ENCODE measurements around the gene FYN.

Gene FYN

DNA sequence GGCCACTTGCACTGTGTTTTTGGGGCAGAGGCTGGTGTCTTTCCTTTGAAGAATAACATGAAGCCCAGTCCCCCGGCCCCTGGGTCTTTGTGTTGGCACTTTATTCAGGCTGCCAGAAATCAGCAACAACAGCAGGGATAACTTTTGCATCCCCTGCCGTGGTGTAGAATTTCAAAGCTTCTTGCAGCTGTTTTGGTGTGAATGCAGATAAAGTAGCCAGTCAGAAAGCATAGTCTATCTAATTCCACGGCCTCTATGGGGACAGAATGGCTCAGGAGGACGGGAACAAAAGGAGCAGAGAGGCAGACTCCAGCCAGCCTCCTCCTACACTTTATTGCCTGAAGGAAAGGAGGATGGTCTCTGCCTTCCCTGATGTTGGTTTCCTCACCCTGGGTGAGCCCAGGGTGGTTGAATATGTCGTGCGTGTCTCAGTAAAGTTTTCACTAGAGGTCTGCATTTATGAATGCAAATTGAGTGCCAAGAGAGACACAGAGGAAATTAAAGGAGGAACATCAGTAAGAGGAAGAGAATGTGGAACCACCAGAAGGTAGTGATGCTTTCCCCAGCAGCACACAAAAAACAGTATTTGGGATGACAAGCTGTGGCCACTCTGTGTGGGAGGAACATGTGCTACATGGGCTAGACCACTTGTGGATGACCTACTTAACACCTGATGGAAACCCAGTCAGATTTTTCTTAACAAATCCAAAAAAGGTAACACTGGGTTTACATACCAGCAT lies 141.6 kb downstream of the FYN start:
- DNase-seq (ENCODE audit: low spot score): no peak

DNA sequence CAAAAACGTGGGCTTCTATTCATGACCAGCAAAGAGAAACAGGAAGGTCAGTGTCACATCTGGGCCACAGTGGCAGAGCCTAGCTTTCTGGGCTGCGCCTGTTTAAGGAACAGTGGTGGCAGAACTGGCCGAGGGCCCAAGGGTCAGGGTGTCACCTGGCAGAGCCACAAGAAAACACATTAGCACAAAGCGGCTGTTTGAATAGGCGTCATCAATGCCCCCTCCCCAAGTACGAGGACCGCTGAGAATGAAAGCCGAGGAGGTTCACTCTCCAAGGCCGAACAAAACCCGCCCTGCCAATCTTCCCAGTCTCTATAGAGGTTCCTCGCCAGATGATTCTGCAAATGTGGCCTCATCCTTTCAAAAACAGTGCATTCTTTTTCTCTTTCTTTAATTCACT lies 142.4 kb downstream of the FYN start:
- no peak for DNase-seq (ENCODE audit: low spot score)

DNA sequence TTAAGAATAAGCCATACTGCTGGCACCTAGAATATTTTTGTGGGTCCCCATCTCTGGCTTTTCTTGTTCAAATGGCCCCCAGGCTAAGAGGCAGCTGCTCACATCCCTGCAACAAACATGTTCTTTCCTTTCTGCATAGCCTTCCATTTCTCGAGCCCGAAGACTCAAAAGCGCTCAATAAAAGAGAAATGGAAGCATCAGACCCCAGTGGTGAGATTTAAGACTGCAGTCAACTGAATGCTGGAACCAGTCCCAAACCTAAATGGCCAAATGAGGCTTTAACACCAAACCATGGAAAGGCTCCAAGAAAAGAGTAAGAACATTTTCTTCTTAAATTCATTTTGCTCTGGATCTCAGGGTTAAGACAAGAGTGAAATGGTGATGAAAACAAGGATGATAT lies 145.4 kb downstream of the FYN start:
- no peak for DNase-seq (ENCODE audit: low spot score)

DNA sequence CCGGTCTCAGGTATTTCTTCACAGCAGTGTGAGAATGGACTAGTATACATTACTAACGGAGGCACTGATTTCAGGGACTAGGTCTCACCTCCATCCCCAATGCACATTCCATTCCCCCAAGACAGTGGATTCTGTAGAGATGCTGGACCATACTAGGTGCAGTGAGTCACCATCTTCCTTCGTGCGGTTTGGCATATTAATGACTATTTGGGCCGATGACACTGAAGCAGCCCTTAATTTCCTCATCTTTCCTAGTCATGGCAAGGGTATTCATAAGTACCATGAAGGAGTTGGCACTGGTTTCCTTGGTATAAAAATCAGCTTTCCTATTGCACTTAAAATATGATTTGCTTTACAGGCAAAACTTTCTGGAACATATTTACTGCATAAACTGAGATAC lies 146.2 kb downstream of the FYN start:
- DNase-seq (ENCODE audit: low spot score): no peak

DNA sequence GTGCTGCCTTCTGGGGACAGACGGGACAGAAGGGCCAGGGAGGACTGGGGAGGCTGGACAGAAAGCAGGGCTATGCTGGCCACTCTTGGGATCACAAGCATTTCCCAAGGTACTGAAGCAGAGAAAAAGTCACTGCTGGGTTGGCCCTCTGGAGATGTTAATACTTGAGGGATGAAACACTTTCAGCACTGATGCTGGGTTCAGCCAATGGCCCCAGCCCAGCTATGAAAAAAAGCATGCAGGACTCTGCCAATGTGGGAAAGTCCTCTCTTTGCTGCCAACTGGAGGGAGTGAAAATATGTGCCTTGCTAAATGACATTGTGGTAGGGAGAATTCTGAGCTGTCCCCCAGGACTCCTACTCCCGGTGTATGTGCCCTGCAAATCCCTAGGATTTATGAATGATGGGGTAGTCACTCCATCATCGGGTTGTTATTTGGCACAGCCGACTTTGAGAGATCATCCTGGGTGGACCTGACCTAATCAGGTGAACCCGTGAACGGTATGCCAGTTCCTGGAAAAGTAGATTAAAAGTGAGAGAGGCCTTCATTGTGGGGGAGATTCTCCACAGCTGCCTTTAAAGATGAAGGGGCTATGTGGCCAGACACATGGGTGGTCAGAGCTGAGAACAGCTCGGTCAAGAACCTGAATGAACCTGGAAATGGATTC lies 147.7 kb downstream of the FYN start:
- DNase-seq (ENCODE audit: low spot score): no peak

DNA sequence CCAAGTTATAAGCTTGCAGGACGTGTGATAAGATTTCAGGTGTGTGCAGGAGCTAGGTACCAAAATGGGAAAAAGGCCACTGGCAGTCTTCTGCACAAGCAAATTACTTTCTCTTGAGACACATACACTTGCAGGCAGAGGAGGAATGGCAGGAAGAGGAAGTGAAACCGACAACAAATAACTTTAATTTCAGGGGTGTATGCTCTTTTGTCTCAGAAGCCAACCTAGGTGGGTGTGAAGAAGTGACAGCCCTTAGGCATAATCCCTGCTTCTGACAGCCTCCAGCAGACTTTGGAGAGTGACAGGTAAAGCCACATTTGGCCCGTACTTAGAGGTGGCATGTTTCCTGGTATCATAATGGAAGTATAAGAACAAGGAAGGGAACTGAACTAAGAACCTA lies 148.7 kb downstream of the FYN start:
- DNase-seq (ENCODE audit: low spot score): no peak

DNA sequence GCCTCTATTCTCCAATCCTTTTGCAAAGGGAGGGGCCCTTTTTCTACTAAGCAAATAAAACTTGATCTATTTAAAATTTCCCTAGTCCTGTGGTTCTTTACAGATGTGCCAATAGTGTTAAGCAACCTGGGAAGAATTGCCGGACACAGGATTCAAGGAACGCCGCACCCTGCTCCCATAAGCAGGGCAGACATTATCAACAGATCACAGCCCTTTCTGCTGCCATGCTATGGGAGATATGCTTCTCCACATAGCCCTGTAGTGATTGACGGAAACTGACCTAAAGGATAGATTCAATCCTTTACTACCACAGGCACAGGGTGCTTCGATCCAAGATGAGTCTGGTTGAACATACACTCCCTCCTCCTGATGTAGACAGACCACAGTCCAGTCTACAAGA lies 149.2 kb downstream of the FYN start:
- no peak for DNase-seq (ENCODE audit: low spot score)

DNA sequence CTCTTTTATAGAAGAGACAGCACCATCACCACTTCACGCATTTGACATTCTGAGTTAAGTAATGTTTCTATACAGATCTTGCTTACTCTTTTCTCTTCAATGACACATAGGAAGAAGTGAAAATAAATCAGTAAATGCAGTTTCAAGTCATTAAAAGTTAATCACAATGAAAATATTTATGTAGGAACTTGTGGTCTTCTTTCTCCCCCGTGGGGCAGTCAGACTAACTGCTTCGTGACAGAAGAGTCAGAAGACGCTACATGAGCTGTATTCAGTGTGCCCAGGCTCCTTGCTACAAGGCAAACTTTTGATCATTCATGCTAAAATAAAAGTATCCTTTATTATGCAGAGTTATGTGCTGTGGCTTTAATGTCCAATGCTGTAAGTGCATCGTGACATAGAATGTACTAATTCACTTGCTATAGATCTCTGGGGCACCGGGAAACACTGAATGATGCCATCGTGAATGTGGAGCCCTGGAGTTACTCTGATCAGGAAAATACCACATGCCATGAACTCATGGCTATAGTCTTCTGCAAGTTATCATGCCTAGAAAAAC lies 149.8 kb downstream of the FYN start:
- no peak for DNase-seq (ENCODE audit: low spot score)

DNA sequence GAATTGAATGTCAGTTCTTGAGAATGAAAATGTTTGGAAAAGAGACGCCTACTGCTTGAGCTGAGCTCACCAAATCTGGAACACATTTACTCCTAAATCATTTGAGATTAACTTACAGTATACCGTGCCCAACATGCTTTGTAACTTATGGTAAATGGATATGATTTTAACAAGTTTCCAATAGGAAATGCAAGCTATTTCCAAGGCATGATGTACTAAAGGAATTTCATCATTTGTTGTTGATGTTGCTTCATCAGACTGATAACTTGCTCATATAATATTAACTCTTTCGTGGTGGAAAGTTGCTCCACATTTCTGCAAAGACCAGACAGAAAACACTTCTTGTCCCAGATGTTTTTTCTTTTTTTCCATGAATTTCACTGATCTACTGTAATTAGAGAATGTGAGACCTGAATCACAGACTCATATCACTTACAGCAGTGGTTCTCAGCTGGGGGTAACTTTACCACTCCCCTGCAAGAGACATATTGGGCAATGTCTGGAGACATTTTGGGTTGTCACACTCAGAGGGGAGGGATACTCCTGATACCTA lies 151.0 kb downstream of the FYN start:
- DNase-seq (ENCODE audit: low spot score): no peak

DNA sequence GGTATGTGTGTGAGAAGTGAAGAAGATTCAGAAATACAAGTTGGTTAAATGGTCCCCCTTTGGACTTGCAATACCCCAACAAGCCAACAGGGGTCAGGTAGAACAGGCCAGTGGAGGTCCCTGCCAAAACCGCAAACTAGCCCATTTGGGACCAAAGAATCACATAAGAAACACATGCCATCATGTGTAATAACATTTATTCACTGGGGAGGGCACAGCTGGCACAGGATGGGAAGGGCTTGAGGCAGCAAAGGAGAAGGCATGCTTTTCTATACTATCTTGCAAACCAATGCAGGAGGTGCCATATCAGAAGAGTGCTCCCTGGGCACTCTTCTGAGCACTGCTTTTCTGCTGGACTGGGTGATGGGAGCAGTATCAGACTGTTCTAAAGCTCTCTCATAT lies 151.5 kb downstream of the FYN start:
- no peak for DNase-seq (ENCODE audit: low spot score)

DNA sequence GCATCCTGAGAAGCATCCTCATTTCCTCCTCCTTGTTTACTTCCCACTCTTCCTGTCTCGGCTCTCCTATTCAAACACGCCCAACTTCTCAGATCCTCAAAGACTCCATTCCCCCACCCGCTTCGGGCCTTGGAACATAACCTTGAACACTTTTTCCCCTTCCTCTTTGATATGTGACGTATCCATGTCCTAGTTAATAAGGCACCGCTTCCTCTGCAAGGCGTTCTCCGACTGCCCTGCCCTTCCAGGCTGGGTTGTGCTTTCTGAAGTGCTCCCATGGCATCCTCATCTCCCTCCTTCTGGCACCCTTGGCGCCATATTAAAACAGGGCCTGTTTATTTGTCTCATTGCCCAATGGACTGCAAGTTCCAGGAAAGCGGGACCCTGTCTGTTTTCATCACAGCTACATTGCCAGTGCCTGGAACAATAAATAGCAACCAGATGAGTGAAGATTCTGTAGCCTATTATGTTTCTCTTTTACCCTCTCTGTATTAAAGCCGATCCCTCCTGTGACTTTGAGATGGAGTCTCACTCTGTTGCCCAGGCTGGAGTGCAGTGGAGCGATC lies 152.2 kb downstream of the FYN start:
- no peak for DNase-seq (ENCODE audit: low spot score)

DNA sequence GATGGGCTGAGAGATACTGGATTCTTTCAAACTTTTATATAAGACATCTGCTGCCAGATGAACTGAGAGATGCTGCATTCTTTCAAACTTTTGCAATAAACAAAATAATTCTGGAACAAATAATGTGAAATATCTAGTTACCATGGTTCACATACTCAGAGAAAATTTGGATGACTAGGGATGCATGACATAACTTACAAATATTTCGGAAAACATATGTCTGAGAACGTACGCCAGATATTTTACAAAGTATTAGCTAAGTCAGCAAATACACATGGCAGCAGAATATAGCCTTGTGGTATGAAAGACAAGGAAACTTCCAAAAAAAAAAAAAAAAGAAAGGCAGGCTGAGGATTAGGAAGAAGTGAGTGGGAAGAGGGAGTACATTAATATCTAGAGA lies 154.3 kb downstream of the FYN start:
- no peak for DNase-seq (ENCODE audit: low spot score)

DNA sequence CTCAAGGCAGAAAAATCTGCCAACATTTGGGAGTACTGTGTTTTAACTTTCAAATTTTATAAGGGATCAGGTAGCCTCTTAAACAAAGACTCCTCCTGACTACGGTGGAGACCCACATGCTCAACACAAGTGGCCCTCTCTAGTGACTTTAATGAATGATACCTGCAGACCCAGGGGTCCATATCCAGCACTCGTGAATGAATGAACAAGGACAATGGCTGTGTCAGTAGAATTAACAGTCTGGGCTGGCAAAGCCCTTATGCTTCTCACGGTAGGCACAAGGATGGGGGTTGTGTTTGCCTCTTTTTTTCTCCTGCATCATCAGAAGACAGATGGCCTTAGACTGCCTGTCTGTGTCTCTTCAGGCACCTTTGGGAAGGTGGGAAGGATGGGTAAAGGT lies 154.9 kb downstream of the FYN start:
- DNase-seq (ENCODE audit: low spot score): no peak

DNA sequence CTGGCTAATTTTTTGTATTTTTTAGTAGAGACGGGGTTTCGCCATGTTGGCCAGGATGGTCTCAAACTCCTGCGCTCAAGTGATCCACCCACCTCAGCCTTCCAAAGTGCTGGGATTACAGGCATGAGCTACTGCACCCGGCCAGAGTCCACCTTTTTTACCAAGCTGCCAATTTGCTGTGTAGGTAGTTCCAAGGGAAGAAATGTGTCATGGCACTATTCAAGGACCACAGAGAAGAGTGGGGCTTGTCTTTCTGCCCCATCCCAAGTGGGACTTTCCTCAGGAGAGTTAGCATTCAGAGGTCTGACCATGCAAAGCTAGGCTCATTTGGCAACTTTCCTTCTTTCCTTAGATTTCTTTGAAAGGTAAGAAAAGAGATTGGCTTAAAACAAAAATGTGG lies 155.6 kb downstream of the FYN start:
- DNase-seq (ENCODE audit: low spot score): no peak

DNA sequence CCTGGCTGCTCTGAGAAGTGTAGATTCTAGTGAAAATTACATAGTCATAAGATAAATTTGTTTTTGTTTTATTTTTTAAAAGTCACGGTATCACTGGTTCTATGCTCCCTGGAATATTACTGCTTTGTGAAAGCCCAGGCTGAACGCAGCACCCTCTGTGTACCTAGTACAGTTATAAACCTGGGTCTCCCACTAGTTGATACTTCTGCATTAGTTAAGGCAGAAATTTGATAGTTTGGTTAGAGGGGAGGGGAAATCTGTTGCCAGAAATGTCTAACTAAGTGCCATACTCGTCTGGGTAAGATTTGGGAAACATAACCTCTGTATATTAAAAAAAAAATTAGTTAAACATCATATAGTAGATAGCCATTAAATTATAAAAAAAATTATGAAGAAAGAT lies 156.9 kb downstream of the FYN start:
- DNase-seq (ENCODE audit: low spot score): no peak

DNA sequence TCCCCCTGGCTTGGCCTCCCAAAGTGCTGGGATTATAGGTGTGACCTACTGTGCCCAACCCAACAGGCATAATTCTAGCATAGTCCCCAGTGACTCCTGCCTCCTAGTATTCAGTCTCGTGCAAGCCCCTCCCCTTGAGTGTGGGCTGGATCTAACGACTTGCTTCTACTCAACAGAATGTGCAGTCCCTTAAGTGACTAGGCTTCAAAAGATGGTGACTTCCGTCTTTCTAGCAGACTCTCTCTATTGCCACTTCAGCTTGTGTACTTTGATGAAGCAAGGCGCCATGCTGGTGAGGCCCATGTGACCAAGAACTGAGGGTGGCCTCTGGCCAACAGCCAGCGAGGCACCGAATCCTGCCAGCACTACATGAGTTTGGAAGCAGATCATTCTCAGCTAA lies 157.9 kb downstream of the FYN start:
- DNase-seq (ENCODE audit: low spot score): no peak

DNA sequence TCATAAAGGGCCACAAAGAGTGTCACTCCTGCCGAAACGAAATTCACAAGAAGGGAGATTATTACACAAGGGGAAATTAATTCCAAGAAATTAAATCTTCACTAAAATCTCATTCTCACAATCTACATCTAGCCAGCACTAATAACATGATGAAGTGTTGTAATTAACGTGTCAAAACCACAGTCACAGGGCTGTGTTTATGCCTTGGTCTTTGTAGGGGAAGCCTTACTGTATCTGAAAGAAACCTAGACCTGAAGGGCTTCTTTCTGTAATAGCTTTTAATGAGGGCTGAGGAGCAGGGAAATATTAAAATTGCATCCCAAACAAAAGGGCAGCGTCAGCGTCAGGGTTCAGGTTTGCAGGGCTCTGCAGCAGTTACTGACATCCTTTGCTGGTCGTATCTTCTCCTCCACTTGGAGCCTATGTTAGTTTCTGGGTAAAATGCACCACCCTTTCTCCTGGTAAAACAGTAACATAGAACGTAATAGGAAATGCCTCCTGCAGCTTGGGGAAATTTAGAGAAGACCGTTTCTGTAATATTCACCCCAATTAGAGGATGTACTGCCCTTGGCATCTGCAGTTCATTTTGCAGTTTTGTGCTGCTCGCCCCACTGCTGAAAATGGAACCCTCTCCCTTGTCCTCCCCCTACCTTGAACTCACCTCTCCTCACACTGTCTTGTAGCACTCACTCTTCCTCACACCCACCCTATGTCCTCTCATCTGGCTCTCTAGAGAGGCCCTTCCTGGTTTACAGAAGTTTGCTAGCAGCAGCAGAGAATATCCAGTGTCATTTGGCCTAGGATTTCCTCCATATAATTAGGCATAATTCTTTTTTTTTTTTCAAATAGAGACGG lies 158.6 kb downstream of the FYN start:
- DNase-seq (ENCODE audit: low spot score): no peak

DNA sequence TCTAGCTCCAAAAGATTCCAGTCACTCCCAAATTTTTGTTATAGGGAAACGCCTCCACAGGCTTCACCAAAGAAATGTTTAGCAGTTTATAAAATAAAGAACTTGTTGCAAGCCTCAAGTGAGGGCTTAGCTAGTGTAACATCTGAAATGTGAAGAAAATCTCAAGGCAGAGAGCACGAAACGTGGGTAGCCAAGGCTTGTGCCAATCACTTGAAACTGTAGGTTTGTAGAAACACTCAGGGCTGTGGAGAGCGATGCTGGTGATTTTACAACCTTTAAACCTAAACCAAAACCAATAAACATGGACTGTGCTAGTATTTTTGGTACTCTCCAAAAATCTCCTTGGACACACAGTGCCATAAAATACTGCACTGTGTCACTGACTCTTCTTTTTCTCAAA lies 159.4 kb downstream of the FYN start:
- no peak for DNase-seq (ENCODE audit: low spot score)

DNA sequence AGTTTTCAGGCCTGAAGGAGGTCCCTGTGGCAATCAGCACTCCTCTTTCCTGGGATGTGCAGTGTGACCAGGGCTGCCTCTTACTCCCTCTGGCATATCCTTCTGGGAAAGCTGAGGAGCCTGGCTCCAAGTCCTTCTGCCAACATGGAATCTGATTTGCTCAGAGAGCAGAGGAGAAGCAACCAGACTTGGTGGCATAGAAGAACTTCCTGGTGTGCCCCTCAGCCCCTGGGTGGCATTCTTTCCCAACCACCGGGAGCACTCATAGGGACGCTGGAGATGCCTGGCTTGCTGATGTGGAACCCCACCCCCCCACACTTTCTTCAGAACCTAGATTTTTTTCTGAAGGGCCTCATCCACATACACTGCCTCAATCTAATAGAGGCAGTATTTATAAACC lies 160.0 kb downstream of the FYN start:
- no peak for DNase-seq (ENCODE audit: low spot score)

DNA sequence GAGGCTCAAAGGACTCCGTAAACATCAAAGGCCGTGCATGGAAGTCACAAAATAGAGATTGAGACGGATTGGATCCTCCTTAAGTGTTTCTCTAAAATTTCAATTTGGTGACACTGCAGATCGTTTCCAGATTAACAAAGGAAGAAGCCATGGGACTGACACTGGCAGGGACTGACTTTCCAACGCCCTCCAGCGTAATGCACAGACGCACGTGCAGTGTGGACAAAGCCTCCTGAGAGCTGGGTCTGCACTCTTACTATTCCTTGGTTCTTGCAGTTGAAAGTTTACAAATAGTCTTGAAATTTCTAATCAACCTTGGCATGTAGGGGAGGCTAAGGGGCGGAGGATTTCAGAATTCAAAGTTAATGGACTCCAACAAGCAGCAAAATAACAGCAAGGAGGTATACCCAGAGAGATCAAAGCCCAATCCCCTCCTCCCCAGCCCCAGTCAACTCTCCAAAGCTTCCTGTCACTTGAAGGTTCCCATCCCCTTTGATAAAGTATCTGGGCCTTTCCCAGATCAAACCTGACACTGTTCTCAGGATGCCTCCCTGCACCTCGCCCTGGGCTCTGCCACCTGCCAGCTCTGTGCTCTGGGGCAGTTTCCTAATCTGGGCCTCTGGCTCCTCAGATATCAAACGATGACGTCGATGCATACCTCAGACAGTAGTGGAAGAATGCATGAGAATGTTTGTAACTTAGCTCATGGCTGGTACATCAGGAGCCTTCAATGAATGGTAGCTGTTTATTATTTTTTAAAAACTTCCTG lies 161.1 kb downstream of the FYN start:
- DNase-seq (ENCODE audit: low spot score): no peak

DNA sequence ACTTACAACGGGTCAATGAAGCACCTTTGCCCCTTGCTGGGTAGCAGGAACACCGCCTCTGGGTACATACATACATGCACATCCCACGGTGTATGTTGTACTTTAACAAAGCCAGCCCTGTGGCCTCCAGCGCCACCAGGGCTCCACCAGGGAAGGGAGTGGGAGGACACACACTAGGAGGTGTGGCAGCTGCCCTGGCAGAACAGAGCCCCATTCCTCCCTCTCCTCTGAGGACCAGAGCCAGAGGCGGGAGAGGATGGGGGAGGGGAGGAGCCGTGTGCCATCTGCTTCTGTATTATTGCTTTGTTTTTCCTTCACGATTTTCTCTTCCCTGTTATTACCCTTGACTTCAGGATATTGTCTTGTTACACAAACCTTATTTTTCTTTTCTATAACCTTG lies 161.8 kb downstream of the FYN start:
- DNase-seq (ENCODE audit: low spot score): peak; percentile 49

Measured in SK-N-DZ (cell line).